SU-DHL-6 (cell line): ENCODE measurements around the gene MAP3K15.

ENCODE experiments used
- CTCF ChIP-seq: fragments of 200-600 bp; sonication (generic); IDR thresholded peaks from one replicate; pipeline ENCODE4 v1.5.1; 2017; ENCODE audit warnings: antibody characterized with exemption, mild to moderate bottlenecking, low read length, moderate library complexity; ENCODE audit not compliant: insufficient read depth, poor library complexity, severe bottlenecking
- EZH2phosphoT487 ChIP-seq: fragments of 200-600 bp; sonication (generic), shearing (Covaris generic); conservative IDR thresholded peaks from 2 replicates; pipeline ENCODE4 v1.6.1; 2018; ENCODE audit warnings: mild to moderate bottlenecking, antibody characterized with exemption, low read length, moderate library complexity, mixed read lengths

- TF ChIP-seq CTCF, result no peak
- no peak for TF ChIP-seq EZH2phosphoT487
These were observed at the start of gene MAP3K15 for GRCh38 chrX:19514791-19515614.
